GM10266 (cell line): ENCODE measurements around the gene C14orf132.

ENCODE experiments used
- DNase-seq: peaks from one replicate; pipeline ENCODE4 v3.0.0; 2012; ENCODE audit errors: extremely low spot score
- TF ChIP-seq, protein P1 (sequence below): IDR thresholded peaks from 2 replicates; pipeline ENCODE4 v1.5.1; 2012; ENCODE audit warnings: mild to moderate bottlenecking, low read depth; ENCODE audit not compliant: control insufficient read depth, insufficient read depth; ENCODE audit errors: missing control alignments

The C14orf132 gene

DNA sequence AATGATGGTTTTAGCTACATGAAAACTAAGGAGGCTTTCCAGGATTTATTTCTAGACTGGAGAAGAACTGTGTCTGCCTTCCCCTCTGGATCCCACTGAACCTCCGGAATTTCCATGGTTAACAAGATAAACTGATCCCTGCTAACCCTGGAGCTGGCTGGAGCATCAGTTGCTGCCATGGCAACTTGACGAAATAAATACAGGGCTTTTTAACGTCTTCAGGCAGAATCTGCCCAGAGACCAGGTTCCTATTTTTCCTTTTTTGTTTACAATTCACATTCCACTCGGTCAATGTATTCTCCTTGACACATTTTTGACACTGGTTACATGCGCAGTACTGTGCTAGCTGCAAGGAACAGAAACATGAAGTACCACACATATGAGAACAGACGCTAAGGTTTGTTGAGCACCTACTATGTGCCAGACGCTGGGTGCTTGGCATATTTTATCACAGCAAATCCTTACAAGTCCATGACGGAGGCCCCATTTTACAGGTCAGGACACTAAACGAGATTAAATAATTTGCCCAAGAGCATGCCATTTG, 1.7 kb downstream of the C14orf132 start:
- TF ChIP-seq, protein P1, sequence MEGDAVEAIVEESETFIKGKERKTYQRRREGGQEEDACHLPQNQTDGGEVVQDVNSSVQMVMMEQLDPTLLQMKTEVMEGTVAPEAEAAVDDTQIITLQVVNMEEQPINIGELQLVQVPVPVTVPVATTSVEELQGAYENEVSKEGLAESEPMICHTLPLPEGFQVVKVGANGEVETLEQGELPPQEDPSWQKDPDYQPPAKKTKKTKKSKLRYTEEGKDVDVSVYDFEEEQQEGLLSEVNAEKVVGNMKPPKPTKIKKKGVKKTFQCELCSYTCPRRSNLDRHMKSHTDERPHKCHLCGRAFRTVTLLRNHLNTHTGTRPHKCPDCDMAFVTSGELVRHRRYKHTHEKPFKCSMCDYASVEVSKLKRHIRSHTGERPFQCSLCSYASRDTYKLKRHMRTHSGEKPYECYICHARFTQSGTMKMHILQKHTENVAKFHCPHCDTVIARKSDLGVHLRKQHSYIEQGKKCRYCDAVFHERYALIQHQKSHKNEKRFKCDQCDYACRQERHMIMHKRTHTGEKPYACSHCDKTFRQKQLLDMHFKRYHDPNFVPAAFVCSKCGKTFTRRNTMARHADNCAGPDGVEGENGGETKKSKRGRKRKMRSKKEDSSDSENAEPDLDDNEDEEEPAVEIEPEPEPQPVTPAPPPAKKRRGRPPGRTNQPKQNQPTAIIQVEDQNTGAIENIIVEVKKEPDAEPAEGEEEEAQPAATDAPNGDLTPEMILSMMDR: no peak
- no peak for DNase-seq

DNA sequence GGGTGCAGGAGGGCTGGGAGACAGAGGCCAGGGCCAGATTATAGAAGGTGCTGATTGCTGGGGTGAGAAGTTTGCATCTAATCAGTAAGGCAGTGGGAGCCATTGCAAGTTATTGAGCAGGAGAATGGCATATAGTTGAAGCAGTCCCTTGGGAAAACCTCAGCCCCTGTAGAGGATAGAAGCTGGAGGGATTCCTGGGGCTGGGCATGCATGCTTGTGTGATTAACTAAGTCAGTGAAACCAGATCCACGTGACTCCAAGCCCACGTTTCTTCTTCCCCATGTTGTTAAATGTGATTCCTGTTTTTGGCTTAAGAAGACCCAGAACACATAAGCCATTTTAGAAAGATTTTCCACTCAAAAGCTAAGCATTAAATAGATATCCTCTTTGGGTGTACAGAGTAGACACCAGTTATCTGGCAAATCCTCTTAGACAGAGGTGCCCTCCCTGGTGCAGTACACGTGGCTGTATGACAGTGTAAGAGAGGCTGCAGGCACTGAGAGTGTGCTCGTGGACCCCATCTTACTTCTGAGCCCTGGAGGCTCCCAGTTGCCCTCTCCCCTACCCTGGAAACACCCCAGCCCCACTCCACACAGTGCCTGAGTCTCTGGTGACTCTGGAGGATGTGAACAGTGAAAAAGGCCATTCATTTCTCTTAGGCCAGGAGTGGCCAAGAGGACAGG, 3.2 kb downstream of the C14orf132 start:
- DNase-seq: no peak
- TF ChIP-seq, protein P1: no peak

DNA sequence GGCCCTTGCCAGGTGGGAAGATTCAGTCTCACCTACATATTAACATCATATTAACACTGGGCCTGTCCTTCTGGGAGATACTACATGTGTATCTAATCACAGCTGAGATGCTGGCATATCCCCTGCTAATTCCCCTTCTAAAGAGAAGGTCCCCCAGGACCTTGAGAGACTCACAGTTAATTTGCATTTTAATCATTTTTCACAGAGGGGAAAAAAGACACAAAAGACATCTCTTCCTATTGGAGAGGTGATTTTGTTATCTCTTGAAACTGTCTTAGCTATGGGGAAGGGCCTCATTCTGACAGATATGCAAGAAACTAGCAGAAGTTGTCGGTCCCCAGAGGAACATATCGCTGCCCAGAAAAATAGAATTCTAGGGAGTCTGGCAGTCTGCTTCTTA, 7.5 kb downstream of the C14orf132 start:
- DNase-seq: no peak
- TF ChIP-seq, protein P1: no peak

DNA sequence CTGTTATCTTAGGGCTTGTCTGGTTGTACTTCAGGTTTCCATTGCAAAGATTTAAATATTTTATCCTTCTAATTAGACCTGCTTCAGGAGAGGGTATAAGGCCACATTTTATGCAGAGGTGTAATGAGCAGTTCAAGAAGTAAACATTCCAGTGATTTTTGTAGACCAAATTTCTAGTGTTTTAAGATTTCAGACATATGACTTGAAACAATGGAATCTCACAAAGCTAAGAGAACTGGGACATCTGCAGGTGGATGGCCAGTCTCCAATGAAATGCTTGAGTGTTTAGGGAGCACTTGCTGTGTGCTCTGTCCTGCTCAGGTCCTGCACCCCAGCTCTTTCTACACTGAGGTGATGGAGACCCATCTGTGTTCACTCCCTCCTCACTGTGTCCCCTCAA, 7.9 kb downstream of the C14orf132 start:
- TF ChIP-seq, protein P1: no peak
- DNase-seq: no peak

DNA sequence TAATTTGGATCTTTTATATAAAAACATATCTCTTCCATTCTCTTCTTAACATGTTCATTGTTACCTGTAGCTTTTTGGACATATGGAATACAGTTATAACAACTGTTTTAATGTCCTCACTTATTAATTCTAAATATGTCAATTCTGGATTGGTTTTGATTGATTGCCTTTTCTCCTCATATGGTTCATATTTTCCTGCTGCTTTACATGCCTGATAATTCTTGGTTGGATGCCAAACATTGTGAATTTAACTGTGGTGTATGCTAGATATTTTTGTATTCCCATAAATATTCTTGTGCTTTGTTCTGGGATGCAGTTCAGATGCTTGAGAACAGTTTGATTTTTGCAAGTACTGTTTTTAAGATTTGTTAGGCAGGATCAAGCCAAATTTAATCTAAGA, 10.8 kb downstream of the C14orf132 start:
- TF ChIP-seq, protein P1: no peak
- DNase-seq: no peak

DNA sequence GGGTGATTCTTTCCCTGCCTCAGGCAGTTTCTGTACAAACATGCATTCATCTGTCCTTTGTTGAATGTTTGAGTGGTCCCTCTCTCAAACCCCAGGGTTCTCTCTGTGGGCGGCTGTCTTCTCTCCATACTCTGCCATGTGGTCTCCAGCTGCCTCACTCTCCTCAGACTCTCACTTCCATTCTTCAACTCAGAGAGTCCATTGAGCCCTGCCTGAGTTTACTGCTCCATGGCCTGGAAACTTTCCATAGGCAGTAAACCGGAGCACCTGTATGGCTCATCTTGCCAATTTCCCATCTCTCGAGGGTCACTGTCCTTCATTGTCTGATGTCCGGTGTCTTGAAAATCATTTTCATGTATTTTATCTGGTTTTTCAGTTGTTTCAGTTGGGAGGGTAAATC, 11.3 kb downstream of the C14orf132 start:
- TF ChIP-seq, protein P1: no peak
- no peak for DNase-seq

DNA sequence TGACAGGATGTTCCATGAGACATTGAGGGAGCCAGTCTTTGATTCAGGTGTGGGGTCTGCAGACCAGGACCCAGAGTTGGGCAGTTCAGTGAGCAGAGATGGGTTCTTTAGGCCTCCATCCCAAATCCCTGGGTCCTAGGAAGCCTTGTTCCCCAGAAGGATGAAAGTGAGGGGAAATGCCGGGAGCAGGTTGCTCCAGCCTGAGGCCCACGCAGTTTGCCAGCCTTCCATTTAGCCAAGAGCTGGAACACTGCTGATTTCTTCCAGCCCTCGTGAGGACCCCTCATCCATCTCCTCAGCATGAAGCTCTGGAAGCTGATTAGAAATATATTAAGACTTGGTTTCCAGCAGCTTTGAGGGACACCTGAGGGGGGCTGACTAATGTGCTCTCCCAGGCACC, 12.1 kb downstream of the C14orf132 start:
- TF ChIP-seq, protein P1: no peak
- DNase-seq: no peak
